ENCODE measurements around the gene KIZ.
"Not testable (repeated sequence)": the region's sequence is repeated elsewhere in the genome, so short reads cannot be mapped to it uniquely, and the experiment has no call there.

KIZ gene

DNA sequence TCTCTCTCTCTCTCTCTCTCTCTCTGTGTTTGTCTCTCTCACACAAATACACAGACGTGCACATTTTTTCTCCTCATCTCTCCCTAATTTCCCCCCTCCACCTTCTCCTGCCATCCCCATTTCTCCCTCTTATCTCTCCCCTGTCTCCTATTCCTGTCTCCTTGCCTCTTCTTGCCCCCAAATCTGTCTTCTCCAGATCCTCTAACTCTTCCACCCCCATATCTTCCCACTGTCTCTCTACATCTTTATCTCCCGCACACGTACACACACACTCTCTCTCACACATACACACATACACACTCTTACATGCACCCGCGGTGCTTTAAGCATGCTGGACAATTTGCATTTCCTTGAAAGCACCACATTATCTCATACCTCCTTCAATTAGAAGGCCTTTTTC, 15.9 kb downstream of the KIZ start:
- DNase-seq, result no peak

DNA sequence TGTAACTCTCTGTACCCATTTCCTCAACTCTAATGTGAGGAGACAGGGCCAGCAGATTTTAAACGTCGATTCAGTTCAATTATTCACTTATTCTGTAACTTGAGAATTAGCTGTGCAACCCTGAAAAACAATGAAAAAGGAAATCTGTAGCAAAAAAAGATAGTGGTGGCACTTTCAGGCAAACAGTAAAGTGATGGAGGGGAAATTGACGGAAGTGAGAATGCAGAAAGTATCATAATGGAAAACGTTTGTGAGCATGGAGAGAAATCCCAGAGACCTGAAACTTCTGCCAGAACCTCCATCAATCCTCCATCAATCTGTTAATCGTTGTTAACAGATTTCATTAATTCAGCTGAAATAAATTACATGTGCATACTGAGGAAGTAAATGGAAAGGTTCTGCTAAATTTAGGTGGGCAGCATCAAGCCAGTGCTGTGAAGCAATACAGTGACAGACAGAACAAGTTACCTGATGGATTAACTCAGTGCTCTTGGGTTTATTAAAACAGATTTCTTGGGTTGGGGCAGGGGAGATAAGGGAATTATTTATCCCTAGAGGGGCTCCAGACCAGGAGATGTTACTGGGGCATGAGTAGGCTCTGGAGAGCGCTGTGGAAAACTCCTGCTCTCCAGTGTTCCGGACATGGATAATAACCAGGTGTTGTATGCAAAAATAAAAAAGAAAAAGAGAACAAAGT, 17.5 kb downstream of the KIZ start:
- no peak for DNase-seq

DNA sequence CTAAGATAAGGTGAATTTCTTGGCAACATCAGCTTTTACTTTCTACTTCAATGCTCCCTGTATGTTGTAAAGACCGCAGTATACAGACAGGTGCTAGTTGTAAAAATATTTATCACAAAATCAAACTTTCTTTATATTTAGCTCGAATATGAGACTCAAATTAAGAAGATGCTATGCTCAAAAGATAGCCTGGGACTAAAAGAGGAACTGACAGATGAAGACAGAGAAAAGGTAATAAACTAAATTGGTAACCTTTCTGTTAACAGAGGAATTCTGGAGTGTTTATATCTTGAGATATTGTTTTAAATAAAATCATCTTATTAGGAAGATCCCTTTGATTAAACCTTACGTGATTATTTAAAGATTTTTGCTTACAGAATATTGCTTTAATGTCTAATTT, 19.5 kb downstream of the KIZ start:
- DNase-seq, result no peak

DNA sequence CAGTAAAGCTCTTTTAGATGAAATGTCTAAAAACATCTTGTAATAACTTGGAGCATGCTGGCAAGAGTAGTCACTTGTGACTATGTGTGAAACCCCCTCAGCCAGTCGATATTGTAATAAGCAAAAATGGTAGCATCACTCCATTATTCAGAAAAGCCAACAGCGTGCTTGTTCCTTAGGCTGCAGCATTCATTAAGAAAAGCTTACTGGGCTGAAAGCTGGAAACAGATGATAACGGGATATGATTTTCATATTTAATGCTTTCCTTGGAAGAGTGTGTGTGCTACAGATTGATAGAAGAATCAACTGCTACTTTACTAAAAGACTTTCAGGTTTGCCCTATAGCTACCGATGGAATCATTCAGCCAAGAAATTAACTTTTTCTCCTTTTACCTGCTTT, 20.3 kb downstream of the KIZ start:
- no peak for DNase-seq

DNA sequence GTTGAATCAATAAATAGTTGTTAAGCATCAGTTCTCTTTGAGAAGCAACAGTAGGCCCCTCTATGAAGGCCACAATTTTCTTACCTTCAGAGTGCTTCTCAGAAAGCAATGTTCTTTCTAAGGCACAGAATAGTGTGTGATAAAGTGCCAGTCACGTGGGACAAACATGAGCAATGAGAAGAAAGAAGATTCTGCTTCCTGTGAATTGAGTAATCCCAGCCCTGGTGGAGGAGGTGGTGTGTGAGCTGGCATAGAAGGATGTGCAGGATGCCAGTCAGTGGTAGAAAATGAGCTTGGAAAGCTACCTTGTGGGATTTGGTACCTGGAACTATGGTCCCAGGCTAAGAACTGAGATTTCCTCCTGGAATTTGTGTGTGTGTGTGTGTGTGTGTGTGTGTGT, 21.7 kb downstream of the KIZ start:
- no peak for DNase-seq

DNA sequence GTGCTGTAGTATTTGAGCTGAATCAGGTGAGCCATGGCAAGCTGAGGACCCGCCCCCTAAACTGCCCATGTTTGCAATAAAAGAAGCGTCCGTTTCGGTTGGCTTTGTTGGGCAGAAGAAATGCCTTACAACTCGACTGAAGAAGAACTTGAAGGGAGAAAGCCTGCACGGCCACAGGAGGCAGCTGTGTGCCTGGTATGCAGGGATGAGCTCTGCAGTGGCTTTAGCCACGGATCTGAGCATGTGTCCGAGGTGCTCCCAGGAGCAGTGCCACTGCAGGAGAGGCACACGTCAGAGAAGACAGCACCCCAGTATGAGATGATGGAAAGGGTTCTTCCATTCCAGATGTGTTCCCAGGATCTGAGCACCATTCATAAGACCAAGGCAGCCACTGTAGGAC, 23.5 kb downstream of the KIZ start:
- DNase-seq, result no peak

DNA sequence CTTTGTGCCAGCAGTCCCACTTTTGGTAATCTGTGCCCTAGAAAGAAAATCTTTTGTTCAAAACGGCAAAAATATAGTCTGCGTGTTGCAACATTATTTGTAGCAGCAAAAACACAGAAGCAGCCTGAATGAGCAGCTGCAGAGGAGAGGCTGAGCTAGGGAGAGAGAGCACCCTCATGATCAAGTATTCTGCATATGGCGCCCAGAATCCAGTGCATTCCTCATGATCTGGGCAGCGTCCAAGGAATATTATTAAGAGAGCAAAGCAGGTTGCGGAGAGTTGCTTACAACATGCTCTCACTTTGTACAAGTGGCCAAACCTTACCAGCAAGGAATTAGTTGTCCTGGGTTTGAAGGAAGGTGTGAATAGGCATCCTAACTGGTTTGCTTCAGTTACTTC, 25.9 kb downstream of the KIZ start:
- DNase-seq, result no peak

DNA sequence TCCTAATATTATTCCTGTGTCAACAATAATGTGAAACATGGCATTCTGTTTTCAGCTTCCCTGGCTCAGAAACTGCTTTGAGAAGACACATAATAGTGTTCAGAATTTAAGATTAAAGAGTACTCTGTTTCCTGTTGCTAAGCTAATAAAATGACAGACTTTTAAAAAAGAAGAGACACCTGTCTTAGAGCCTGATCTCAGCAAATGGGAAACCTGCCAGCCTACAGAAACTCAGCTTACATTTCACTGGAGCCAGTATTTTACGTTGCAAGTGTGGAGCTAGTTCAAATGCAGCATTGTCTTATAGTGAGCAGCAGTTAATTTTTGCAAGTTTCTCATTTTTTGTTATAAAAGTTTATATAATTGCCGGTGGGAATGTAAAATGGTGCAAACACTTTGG, 28.8 kb downstream of the KIZ start:
- DNase-seq, result no peak

DNA sequence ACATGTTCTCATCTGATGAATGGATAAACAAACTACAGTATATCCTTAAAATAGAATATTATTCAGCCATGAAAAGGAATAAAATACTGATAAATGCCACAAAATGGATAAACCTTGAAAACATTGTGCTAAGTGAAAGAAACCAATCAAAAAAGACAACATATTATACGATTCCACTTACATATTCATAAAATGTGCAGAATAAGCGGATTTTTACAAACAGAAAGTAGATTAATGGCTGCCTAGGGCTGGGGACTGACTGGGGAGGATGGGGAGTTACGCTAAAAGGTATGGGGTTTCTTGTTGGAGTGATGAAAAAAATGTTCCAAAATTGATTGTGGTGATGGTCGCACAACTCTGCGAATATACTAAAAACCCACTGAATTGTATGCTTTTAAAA, 29.4 kb downstream of the KIZ start:
- no peak for DNase-seq

DNA sequence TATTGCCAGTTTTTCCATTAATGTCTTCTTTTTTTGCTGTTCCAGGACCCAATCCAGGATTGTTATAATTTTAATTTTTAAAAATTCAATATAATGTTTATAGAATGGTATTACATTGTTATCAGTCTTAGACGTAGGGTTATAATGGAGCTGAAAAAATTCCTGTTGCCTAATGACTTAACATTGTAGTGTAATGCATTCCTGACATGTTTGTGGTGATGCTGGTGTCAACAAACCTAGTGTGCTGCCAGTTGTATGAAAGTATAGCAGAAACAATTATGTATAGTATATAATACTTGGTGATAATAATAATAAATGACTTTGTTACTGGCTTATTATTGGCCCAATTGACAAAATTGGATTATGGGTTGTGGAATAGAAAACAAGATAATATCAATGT, 30.4 kb downstream of the KIZ start:
- DNase-seq, result no peak

DNA sequence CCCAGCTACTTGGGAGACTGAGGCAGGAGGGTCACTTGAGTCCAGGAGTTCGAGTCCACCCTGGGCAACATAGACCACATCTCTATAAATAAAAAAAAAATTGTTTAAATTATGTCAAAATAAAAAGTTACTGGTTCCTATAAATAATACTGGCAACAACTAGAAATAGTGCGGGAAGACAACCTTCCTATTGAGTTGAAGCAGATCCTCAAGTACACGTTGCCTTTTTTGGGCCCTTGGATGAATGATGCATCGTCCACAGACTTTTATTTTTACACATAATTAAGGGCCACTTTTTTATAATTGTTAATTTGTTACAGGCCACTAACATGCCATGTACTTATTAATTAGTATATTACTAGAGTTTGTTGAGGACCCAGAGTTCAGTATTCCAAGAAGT, 31.1 kb downstream of the KIZ start:
- DNase-seq, result no peak

DNA sequence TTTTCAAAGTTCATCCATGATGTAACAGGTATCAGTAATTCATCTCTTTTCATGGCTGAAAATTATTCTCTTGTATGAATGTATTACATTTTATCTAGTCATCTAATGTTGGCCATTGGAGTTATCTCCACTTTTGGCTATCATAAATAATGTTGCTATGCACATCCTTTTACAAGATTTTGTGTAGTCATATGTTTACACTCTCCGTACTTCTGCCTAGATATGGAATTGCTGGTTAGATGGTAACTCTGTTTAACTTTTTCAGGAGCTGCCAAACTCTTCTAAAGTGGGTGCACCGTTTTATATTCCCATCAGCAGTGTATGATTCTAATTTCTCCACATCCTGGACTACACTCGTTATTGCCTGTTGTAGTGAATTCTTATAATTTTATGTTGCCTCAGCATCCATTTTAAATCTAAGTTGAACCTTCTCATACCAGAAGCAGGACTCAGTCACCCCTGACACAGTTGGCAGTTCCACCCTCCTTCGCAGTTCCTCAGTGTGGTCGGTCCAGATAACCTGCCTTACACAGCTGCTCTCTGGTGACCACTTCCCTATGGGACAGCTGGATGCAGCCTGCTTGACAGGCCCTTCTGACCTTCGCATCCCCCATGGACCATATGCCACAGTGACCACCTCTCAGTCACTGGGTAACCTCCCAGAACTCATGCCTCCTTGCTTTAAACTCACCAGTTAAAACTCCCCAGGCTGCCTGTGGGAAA, 33.9 kb downstream of the KIZ start:
- DNase-seq, result no peak

DNA sequence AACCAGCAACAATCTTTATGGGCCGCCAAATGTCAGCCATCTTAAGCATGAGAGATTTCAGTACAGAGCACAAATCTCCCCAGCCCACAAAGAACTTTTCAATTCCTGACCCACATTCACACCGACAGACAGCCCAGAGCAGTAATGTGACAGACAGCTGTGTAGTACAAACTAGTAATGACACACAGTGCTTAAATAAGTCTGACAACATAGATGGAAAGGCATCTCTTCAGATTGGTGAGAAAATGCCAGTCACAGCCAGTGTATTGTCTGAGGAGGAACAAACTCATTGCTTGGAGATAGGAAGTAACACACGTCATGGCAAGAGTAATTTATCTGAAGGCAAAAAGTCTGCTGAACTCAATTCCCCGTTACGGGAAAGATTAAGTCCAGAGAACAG, 36.0 kb downstream of the KIZ start:
- no peak for DNase-seq

DNA sequence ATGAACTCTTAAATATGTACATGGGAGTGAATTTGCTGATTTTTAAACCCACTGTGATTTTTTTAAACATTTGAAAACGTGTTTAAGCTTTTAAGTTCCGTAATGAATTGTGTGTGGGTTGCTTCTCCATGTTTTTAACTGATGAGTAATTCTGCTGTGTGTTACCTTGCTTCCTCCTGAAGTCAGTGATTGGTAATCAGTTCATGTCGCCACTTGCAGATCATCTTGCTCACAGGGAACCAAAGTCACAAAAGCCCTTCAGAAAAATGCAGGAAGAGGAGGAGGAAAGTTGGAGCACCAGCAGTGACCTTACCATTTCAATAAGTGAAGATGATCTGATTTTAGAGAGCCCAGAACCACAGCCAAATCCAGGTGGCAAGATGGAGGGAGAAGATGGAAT, 36.7 kb downstream of the KIZ start:
- DNase-seq, result no peak

DNA sequence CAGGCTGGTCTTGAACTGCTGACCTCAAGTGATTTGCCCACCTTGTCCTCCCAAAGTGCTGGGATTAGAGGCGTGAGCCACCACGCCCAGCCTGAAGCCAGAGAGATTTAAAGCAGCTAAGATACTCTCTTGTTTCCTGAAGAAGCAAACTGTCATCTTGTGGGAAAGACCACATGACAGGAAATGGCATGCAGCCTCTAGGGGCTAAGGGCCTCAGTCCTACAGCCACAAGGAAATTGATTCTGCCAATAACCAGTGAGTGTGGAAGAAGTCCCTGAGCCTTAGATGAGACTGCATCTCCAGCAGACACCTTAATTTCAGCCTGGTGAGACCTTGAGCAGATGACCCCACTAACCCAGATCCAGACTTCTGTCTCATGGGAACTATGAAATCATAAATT, 40.9 kb downstream of the KIZ start:
- no peak for DNase-seq

DNA sequence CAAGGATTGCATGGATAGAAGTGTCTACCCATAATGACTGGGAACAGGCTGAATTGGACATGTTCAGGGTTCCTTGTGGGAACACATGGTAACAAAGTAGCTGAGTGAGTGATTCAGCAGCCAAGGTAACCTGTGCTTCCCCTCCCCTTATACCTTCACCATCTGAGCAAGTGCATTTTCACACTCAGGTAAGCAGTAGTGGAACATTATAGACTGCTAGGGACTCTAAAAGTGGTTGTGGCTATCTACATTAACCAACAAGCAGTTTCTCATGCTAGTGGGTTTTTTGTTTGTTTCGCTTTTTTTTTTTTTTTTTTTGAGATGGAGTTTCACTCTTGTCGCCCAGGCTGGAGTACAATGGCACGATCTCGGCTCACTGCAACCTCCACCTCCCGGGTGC, 41.4 kb downstream of the KIZ start:
- DNase-seq, result no peak

DNA sequence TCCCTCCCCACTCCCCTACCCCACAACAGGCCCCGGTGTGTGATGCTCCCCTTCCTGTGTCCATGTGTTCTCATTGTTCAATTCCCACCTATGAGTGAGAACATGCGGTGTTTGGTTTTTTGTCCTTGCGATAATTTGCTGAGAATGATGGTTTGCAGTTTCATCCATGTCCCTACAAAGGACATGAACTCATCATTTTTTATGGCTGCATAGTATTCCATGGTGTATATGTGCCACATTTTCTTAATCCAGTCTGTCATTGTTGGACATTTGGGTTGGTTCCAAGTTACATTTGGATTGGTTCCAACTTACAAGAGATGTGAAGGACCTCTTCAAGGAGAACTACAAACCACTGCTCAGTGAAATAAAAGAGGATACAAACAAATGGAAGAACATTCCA, 42.2 kb downstream of the KIZ start:
- not testable (repeated sequence) for DNase-seq

DNA sequence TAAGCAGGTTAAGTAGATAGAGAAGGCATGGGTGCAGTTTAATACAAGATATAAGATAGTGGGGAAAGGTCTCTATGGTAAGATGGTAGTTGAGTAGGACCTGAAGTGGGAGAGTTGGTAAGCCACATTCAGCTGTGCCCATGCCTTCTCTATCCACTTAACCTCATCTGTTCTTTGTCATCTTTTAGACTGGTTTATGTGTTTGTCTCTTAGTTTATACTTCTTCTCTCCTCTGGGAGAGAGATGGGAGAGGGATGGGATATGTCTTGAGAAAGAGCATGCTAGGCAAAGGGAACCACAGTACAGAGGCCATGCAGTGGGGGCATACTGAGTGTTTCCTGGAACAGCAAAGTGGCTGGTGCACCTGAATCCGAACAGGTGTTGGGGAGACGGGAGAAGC, 46.7 kb downstream of the KIZ start:
- DNase-seq, result no peak

DNA sequence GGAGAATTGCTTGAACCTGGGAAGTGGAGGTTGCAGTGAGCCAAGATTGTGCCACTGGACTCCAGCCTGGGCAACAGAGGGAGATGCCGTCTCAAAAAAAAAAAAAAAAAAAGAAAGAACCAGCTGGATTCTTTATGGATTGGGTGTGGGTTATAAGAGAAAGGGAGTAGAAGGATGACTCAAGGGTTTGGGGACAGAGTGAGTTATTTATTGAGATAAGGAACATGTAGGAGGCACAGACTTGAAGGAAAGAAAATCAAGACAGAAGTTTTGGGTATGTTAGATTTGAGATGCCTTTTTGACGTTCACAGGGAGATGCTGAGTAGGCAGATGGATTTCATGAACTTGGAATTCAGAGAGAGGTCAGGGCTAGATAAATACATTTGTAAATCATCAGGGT, 47.6 kb downstream of the KIZ start:
- DNase-seq, result no peak

DNA sequence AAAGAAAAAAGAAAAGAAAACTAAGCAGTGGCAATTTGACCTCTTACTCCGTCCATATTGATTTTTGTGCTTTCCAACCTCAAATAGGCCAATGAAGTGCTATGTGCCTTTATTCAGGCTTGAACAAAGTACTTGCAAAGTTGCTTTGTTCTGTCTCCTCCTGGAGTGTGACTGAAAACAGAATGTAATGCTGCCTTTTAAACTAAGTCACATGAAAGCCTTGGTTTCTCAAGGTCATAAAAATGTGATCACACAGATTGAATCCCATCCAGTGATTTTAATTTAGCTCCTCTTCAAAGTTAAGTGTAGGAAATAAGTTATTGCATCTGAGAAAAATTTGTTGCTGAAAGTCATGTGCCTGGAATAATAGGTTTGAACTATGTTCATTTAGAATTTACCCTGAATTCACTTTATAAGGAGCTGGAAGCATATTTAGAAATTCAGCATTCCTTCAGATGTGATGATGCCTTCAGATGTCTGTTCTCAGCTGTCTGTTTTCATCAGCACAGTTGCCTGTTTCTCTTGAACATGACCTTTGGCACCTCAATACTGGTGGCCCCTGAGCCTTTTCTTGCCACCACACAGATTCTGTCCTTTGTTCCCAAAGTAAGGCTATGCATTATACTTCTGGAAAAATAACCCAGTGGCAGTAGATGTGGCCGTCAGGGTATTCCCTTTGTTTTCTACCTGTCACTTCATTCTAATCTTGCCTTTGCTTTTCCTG, 48.8 kb downstream of the KIZ start:
- no peak for DNase-seq

DNA sequence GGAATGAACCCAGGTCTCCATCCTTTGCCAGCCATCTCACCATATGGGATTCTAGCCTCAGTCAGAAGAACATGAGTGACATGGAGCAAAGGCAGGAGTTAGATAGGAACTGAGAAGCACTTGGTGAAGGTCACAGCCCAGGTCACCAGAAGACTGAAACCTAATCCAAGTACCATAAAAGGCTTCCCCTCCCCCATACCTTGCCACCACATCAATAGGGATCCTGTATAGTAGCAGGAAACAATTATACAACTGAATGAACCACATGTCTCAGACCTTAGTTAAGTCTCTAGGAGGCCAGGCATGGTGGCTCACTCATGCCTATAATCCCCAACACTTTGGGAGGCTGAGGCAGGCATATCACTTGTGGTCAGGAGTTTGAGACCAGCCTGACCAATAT, 49.6 kb downstream of the KIZ start:
- DNase-seq, result no peak

DNA sequence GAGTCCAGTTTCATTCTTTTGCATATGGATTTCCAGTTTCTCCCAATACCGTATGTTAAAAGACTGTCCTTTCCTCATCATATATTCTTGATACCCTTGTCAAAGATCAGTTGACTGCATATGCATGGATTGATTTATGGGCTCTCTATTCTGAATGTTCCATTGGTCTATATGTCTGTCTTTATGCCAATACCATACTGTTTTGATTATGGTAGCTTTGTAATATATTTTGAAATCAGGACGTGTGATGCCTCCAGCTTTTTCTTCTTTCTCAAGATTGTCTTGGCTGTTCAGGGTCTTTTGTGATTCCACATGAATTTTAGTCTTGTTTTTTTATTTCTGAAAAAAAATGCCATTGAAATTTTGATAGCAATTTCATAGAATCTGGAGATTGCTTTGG, 51.9 kb downstream of the KIZ start:
- no peak for DNase-seq

DNA sequence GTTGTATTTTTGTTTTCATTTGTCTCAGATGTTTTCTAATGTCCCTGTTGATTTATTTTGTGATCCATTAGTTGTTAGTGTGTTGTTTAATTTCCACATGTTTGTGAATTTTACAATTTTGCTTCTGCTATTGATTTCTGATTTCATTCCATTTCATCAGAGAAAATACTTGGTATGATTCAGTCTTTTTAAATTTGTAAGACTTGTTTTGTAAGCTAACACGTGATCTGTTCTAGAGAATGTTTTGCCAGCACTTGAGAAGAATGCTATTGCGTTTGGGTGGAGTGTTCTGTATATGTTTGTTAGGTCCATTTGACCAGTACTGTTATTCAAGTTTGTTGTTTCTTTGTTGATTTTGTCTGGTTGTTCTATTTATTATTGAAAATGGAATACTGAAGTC, 53.9 kb downstream of the KIZ start:
- DNase-seq, result no peak

DNA sequence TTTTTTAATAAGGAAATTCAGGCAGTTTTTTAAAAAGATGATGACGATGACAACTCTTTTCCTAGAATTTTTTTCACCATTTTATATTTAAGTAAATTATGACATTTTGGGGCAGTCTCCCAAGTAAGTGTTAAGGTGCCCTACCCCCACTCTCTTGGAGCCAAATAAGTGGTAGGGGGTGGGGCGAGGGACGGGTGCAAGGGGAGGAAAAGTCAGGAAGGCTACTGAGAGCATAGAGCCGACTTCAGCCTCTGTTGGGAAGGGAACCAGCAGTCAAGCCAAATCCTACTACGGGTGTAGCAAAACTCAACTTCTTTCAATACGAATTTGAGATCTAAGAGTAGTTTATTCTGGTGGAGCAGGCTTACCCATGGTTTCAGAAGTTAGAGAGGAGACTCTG, 54.4 kb downstream of the KIZ start:
- DNase-seq, result no peak
